NOMO-1 treated with DMSO at 0.1 percent for 48 hours (cell line): Measurements from ENCODE around the gene LTA4H.
"Not testable (repeated sequence)": the region's sequence is repeated elsewhere in the genome, so short reads cannot be mapped to it uniquely, and the experiment has no call there.

Experiments used
- DNase-seq: peaks from one replicate; lab custom pipeline; 2025; ENCODE audit not compliant: unreplicated experiment; lab: John Stamatoyannopoulos, UW

Gene LTA4H

DNA sequence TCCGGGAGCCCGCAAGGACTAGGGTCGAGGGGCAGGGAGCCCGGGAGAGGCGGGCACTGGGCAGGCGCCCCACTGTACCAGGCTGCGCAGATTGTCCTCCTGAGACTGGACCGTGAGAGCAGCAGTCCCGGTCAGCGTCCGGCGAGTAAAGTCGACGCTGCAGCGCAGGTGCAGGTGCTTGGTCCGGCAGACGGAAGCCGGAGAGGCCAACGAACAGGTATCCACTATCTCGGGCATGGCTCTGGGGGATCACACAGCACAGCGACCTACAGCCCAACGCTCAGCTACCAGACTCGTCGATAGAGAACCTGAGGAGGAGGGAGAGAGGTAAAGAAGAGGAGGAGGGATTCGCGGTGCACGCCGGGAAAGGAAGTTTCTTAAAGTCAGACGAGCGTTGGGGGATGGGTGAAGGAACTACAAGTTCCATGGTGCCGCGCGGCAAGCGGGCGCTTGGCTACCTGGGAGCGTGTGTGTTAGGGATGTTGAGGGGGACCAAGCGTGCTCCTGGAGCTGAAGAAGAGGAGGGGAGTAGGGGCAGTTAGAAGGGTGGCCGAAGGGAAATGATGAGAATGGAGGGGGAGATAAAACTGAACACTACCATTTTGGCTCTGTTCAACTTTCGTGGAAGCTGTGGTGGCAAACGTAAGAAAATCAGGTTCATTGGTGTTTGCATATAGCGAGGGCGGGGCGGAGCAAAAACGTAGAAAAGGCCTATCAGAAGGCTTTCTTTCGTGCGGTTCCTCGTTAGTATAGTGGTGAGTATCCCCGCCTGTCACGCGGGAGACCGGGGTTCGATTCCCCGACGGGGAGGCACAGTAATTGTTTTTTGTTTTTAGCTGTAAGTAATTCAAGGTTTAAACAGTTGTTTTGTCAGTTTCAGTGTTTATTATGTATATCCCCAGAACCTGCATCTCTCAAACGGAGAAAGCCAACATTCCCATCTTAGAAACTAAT lies at the start of gene LTA4H:
TSS of gene LTA4H (minus strand) at position 305 of the 954 bp plus-strand sequence. CDS start at position 237, 68 bp downstream.
- DNase-seq, result peak; percentile 100

DNA sequence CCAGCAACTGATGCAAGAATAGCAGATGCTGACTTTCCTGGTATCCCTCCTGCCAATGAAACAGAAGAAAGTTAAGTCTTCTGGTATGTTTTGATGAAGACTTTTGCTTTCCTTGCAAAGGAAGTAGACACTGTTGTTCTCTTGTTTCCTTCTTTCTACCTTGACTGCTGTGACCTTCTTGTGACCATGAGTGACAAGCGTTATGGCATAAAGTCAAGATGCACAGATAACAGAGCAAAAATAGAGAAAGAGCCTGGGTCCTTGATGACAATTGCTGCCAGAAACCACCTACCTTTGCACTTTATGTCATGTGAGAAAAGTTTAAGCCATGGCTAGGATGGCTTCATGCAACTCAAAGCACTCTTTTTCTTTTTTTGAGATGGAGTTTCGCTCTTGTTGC lies 49.2 kb upstream of the LTA4H start:
- no peak for DNase-seq

DNA sequence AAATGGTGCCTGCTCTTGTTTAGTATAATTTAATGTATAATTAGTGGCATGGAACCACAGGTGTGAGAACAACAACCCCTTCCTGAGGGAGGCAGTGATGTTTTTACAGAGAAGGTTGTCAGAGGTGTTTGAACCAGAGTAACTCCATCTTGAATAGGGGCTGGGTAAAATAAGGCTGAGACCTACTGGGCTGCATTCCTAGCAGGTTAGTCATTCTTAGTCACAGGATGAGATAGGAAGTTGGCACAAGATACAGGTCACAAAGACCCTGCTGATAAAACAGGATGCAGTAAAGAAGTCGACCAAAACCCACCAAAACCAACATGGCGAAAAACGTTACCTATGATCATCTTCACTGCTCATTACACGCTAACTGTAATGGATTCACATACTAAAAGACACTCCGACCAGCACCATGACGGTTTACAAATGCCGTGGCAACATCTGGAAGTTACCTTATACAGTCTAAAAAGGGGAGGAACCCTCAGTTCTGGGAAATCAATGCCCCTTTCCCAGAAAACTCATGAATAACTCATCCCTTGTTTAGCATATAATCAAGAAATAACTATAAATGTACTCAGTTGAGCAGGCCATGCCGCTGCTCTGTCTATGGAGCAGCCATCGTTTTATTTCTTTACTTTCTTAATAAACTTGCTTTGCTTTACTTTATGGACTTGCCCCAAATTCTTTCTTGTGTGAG lies 47.8 kb upstream of the LTA4H start:
- no peak for DNase-seq

DNA sequence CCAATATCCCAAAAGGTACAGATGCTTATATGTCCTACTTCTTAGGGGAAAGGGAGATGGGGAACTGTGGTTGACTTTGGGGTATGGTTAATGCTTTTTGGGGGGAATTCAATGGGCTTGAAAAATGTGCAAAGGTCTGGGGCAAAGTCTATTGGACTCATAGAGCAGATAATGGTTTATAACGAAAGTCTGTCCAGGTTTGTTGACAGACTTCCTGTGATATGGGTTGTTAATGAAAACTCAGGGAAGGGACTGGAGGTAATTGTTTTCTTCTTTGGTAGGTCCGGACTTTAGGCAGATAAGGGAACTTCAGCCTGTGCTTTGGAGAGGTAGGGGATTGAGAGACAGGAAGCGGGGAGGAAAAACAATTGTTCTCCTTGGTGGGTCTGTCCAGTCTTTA lies 46.2 kb upstream of the LTA4H start:
- DNase-seq, result no peak

DNA sequence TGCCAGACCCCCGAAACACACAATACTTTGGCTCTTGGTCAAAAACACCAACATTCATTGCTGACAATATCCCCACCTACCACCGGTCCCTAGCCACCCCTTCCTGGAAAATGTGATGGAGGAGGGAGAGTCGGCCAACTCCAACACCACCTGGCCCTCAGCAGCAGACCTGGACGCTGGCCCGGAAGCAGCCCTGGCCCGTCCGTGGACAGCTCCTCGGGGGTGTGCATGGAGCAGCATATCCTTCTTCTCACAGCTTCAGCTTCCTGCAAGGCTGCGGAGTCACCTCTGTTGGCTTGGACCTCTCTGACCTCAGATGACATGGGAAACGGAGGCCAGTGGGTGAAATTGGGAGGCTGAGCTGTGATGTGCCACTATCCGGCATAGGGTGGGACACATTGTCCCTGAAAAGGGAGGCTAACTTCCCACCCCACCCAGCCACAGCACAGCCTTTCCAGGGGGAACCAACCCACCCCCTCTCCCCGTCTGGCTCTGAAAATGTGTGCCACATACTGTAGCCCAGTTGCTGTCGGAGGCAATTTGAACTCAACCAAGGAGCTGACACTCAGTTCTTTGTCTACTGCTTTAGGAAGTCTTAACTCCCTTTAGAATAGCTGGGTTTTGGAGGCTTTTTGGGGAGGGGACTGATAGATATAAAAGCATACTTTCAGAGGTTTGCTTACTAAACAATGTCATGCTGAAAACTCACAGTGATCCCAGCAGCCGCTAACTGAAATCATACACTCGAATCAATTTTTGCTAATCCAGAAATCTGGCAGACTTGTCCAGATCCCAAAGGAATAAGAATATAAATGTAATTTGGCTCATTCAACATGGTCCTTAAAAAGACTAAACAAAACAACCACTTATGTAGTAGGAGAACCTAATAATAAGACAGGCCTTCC lies 43.1 kb upstream of the LTA4H start:
- DNase-seq, result no peak

DNA sequence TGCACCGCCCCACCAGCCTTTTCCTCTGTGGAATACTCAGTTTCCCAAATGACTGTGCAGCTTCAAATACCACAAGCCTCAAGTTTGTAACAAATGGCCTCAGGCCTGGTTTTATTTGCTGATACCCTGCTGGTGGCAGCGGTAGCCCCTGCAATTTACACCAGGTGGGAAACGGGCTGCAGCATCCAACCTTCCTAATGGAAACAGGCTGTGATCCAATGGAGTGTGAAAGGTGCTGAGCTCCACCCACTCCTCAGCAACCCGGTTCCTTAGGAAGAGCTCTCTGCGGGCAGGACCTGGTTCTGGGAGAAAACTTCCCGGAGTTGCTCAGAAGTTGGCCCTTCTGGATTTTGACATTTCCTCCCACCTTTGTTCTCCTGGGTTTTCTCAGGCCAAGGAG lies 41.7 kb upstream of the LTA4H start:
- no peak for DNase-seq

DNA sequence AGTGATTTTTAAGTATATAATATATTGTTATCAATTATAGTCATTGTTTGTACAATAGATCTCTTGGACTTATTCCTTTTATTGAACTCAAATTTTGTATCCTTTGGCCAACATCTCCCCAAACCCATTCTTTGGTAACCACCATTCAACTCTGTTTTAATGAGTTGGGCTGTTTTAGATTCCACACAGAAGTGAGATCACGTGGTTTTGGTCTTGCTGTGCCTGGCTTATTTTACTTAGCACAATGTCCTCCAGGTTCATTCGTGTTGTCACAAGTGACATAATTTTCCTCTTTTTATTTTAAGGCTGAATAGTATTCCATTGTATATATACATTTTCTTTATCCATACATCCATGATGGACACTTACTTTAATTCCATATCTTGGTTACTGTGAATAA lies 40.2 kb upstream of the LTA4H start:
- no peak for DNase-seq

DNA sequence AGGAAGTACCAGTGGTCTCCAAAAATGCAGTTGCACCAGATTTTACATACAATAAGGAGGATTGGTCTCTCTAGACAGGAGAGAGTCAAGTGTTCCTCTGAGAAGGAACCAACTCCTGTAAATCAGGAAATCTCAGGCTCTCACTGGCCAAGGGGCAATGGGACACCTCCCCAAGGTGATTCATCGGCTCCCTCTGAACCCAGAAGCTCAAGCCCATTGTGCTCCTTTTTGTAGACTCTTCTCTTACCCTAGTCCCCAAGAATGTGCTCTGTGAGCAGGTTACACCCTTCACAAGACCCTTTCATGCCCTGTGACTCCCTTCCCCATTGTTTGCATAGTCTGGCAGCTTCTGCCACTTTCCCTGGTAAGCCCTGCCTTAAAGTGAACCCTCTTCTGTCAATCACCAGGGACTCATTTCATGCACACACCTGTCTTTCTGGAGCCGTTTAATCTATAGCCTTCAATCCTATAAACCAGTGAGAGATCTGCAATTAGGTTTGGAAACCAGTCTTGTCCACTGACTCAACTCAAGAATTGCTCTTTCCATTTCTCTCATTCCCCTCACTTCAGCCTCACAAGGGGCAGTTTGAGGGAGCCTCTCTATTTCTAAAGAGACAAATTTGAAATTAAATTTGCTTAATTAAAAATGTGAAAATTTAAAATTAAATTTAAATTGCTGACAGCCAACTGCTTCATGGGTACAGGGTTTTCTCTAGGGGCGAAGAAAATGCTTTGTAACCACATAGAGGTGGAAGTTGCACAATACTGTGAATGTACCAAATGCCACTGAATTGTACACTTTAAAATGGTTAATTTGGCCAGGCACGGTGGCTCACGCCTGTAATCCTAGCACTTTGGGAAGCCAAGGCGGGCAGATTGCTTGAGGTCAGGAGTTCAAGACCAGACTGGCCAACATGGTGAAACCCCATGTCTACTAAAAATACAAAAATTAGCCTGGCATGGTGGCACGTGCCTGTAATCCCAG lies 38.3 kb upstream of the LTA4H start:
- DNase-seq, result peak; percentile 51

DNA sequence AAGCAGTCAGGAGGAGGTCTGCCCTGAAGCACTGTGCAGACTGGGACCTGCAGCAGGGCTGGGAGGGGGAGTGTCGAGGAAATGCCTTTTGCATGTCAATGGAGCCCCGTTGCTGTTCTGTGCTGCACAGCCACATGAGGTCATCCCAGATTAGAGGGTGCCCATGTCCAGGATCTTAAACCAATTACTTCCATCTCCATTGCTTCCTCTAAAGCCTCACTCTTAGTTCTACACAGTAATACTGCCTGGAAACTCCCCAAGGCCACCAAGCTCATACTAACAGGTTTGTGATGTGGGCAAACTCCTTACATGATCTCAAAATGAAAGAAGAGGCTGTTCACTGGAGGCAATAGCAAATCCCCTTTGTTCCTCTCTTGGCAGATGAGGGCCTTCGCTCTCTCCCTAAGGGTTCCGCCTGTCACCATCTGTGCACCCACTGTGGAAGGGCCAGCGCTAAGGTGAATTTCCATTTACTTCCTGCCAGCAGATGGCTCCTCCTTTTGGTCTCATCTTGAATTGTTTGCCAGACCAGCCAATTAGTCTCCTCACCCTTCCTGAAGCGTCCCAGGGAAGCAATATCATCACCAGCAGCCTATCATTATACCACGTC lies 35.4 kb upstream of the LTA4H start:
- no peak for DNase-seq

DNA sequence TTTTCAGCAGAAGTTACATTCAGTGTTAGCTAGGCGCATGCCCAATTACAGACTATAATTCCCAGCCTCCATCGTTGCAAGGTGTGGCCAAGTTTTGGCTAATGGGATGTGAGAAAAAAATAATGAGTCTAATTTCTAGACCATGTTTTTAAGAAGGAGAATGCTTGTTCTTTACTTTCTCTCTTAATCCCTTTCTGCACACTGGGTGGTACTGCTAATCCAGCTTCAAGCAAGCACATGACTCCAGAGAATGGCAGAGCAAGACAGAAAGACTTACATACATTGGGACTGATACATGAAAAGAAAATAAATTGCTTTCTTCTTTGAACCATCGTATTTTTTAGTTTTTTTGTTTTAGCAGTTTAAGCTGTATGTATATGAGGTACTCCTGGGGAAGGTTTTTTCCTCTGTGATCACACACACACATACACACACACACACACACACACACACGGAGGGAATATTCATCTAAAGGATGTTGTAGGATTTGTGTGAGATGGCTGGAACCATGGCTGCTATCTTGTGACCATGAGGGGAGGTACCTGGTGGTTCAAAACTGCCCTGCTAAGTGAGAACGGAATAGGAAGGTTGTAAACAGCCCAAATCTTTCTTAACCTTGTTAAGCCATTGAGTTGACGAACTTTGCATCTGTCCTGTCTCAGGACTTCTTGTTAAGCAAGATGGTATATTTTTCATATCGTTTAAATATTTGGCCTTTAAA lies 34.3 kb upstream of the LTA4H start:
- DNase-seq, result no peak

DNA sequence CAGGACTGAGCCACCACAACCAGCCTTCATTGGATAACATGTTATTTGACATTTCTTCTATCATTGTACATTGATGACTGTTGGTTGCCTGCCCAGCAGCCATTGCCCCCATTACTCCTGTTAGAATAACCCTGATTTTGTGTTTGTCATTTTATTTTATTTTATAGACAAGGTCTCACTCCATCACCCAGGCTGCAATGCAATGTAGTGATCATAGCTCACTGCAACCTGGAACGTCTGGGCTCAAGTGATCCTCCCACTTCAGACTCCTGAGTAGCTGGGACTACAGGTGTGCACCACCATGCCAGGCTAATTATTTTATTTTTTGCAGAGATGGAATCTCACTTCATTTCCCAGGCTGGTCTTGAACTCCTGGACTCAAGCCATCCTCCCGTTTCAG lies 33.2 kb upstream of the LTA4H start:
- DNase-seq, result no peak

DNA sequence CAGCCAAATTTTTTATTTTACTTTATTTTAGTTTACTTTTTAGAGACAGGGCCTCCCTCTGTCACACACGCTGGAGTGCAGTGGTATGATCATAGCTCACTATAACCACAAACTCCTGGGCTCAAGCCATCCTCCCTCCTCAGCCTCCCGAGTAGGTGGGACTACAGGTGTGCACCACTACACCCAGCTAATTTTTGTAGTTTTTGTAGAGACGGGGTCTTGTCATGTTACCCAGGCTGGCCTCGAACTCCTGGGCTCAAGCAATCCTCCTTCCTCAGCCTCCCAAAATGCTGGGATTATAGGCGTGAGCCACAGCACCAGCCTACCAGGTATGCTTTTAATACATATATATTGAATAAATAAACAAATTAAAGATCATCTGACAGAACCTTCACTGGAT lies 32.7 kb upstream of the LTA4H start:
- DNase-seq, result no peak

DNA sequence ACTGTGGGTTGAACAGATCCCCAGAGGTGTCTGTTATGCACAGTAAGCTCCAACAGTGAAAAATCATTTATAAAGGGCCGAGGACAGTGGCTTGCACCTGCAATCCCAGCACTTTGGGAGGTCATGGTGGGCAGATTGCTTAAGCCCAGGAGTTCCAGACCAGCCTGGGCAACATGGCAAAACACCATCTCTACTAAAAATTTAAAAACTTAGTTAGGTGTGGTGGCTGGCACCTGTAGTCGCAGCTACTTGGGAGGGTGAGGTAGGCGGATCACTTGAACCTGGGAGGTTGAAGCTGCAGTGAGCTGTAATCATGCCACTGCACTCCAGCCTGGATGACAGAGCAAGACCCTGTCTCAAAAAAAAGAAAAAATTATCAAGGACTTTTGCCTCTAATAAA lies 30.4 kb upstream of the LTA4H start:
- DNase-seq, result not testable (repeated sequence)

DNA sequence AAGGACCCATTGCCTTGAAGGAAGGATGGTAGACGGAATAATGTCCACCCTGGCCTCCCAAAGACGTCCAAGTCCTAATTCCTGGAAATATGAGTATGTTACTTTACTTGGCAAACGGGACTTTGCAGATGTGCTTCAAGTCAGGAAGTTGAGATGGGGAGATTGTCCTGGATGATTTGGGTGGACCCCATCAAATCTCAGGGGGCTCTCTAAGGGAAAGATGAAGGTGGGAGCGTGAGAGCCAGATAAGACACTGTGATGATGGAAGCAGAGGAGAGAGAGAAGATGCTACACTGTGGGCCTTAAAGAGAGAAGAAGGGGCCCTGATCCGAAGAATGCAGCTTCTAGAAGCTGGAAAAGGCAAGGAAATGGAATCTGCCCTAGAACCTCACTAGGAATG lies 29.6 kb upstream of the LTA4H start:
- DNase-seq, result no peak

DNA sequence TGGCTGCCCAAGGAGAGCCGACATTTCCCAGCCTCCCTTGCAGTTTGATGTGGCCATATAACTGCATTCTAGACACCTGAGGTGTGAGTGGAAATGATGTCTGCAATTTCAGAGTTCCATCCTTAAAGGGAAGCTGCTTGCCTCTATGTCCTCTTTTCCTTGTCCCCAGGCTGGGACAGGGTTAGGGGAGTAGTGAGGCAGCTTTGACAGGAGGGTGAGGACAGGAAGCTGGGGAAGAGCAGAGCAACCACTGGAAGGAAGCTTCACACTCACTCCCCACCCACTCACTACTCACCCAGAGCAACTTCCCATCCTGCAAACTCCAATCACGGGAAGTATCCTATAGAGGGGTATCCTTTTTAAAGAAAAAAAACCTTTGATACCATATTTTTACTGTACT lies 28.9 kb upstream of the LTA4H start:
- no peak for DNase-seq

DNA sequence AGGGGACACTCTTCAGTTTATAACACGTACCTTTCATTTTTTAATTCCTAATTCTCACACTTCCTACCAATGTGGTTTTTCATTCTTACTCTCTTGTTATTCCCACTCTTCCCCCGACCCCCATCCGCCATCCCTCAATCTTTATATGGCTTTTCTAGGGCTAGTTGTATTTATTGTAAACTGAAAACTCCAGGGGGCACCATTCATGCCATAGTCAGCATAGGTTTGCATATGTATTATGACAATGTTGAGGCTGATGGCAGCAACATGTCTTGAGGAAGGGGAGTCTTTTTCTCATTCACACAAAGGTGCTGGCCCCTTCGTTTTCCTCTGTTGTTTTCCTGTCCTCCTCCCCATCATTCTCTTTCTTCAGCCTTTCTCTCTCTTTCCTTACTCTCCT lies 27.7 kb upstream of the LTA4H start:
- no peak for DNase-seq

DNA sequence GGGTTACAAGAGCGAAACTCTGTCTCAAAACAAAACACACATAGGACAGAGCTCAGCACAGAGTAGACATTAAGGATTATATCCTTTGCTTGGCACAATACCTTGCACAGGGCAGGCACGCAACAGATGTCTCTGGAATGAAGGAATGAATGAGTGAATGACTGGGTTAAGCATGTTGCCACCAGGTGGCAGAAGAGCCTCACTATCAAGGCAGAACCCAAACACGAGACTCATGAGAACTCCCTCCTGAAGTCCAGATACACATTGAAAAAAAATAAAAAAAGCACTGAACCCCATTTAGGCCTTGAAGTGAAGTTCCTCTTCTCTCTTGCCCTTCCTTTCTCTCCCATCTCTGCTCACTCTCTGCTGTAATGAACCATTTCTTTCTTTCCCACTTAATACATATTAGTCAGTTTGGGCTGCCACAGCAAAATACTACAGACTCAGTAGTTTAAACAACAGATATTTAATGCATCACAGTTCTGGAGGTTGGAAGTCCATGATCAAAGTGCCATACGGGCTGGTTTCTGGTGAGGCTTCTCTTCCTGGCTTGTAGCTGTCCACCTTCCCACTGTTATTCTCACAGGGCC lies 26.6 kb upstream of the LTA4H start:
- DNase-seq, result peak; percentile 91

DNA sequence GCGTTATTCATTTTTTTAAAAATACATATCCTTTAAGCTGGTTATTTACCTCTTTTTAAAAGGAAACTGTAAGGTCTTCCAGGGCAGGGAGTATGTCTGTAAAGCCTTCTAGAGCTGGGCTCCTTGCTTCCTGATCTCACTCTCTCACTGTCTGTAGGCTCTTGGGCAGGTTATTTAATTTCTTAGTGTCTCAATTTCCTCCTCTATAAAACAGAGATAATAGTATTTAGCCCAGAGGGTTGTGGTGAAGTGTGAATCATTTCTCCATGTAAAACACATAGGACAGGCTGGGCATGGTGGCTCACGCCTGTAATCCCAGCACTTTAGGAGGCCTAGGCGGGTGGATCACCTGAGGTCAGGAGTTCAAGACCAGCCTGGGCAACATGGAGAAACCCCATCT lies 25.9 kb upstream of the LTA4H start:
- no peak for DNase-seq

DNA sequence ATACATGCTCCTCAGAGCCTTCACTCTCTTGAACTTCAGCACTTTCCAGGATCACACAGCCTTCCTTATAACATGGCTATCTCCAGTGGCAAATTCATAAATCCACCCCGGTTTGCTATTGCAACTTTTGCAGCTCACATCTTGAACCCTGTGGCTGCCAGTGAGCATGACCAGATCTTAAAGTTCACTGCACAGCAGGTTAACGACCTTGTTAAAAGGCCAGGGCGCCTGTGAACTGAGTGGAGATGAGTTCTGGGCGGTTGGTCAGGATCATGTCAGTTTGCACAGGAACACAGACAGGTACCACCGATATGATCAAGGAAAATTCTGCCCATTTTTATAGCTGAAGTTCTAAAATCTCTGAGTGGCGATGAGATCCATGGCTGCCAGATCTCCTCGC lies 24.7 kb upstream of the LTA4H start:
- DNase-seq, result no peak
